Astrocyte (in vitro differentiated cells and primary cell): ENCODE data around the gene DIP2C. TPM values are rescaled to one million over a fixed set of nuclear protein-coding genes. Genes with fewer than 3 reads are reported as not detected.

ENCODE experiments used
- DNase-seq: peaks from one replicate; pipeline ENCODE4 v3.0.0-alpha.2; 2010; ENCODE audit warnings: low read depth
- FAIRE-seq: peaks from 2 replicates; lab custom pipeline; 2011; peaks lifted over from hg19 to GRCh38; lab: Jason Lieb, UNC
- H2AFZ ChIP-seq: 2 replicates; pipeline ENCODE4 v1.6.0; 2012; ENCODE audit warnings: low read depth, low read length, inconsistent platforms
- H3K27ac ChIP-seq: 2 replicates; pipeline ENCODE4 v1.5.1; 2011; ENCODE audit warnings: low read depth, low read length, inconsistent platforms
- H3K27me3 ChIP-seq: 2 replicates; pipeline ENCODE4 v1.6.0; 2011; ENCODE audit warnings: low read length, inconsistent platforms; ENCODE audit not compliant: insufficient read depth
- H3K36me3 ChIP-seq: 2 replicates; pipeline ENCODE4 v1.5.1; 2011; ENCODE audit warnings: low read length, inconsistent platforms; ENCODE audit not compliant: insufficient read depth
- H3K4me1 ChIP-seq: 2 replicates; pipeline ENCODE4 v1.5.1; 2011; ENCODE audit warnings: low read length, inconsistent platforms; ENCODE audit not compliant: insufficient read depth
- H3K4me2 ChIP-seq: 2 replicates; pipeline ENCODE4 v1.6.0; 2012; ENCODE audit warnings: low read length, inconsistent platforms
- H3K4me3 ChIP-seq: 2 replicates; pipeline ENCODE4 v1.5.1; 2011; ENCODE audit warnings: low read depth, mild to moderate bottlenecking, low read length, inconsistent platforms; ENCODE audit not compliant: insufficient read depth
- H3K79me2 ChIP-seq: 2 replicates; pipeline ENCODE4 v1.6.0; 2012; ENCODE audit warnings: mild to moderate bottlenecking, low read length, inconsistent platforms; ENCODE audit not compliant: insufficient read depth
- H3K9ac ChIP-seq: 2 replicates; pipeline ENCODE4 v1.6.0; 2012; ENCODE audit warnings: mild to moderate bottlenecking, low read length, inconsistent platforms
- H3K9me3 ChIP-seq: 2 replicates; pipeline ENCODE4 v1.5.1; 2012; ENCODE audit warnings: low read depth, mild to moderate bottlenecking, low read length, inconsistent platforms; ENCODE audit not compliant: insufficient read depth
- H4K20me1 ChIP-seq: 2 replicates; pipeline ENCODE4 v1.6.0; 2012; ENCODE audit warnings: low read length, inconsistent platforms; ENCODE audit not compliant: insufficient read depth
- H3K27ac Mint-ChIP-seq: one replicate; pipeline ENCODE4 v1.8.0; 2021; ENCODE audit warnings: mild to moderate bottlenecking, mixed read lengths; ENCODE audit not compliant: unreplicated experiment
- H3K27me3 Mint-ChIP-seq: one replicate; pipeline ENCODE4 v1.8.0; 2021; ENCODE audit warnings: low read depth, mixed read lengths; ENCODE audit not compliant: unreplicated experiment
- H3K36me3 Mint-ChIP-seq: one replicate; pipeline ENCODE4 v1.8.0; 2021; ENCODE audit warnings: low read depth, mixed read lengths; ENCODE audit not compliant: unreplicated experiment
- H3K4me1 Mint-ChIP-seq: one replicate; pipeline ENCODE4 v1.8.0; 2021; ENCODE audit warnings: low read depth, mixed read lengths; ENCODE audit not compliant: unreplicated experiment
- H3K4me3 Mint-ChIP-seq: one replicate; pipeline ENCODE4 v1.8.0; 2021; ENCODE audit warnings: mild to moderate bottlenecking, moderate library complexity, mixed read lengths; ENCODE audit not compliant: unreplicated experiment
- H3K9me3 Mint-ChIP-seq: one replicate; pipeline ENCODE4 v1.8.0; 2021; ENCODE audit warnings: mild to moderate bottlenecking, mixed read lengths; ENCODE audit not compliant: unreplicated experiment
- CTCF ChIP-seq: IDR thresholded peaks from 2 replicates; pipeline ENCODE4 v1.5.1; 2011; ENCODE audit warnings: low read depth, mild to moderate bottlenecking, inconsistent platforms, low read length, moderate library complexity; ENCODE audit not compliant: insufficient read depth
- EZH2 ChIP-seq: IDR thresholded peaks from 2 replicates; pipeline ENCODE4 v1.6.1; 2012; ENCODE audit warnings: mild to moderate bottlenecking, low read length, inconsistent platforms; ENCODE audit not compliant: insufficient read depth
- total RNA-seq: library from RNA; stranded (reverse); gene quantifications from 2 replicates; pipeline ENCODE4 v1.2.1, GENCODE V29; 2021

DIP2C gene
- total RNA-seq, 1 donor from 2014 or later, result 27.3 TPM

GRCh38 chr10:548238-548901, 141.1 kb downstream of the DIP2C start:
- no peak for TF ChIP-seq EZH2
- Histone ChIP-seq H3K9me3 (no peaks in the 10 kb centered on the region), H3K27me3 (no peaks in the 10 kb centered on the region), H4K20me1 (peaks cover 87% of the 10 kb centered on the region), H3K4me1 (peaks cover 7% of the 10 kb centered on the region), H3K36me3 (no peaks in the 10 kb centered on the region), H3K4me2 (no peak overlapping the region), H3K79me2 (peaks cover 83% of the 10 kb centered on the region), H2AFZ (no peak overlapping the region), H3K9ac (no peak overlapping the region), H3K27ac (no peak overlapping the region), H3K4me3 (no peak overlapping the region)
- H3K4me1 Mint-ChIP-seq, result peaks cover 39% of the 10 kb centered on the region
- peaks cover 6% of the 10 kb centered on the region for H3K36me3 Mint-ChIP-seq
- FAIRE-seq (no peak), DNase-seq (no peak)
- H3K27me3 Mint-ChIP-seq, result no peaks in the 10 kb centered on the region
- no peak overlapping the region for H3K4me3 Mint-ChIP-seq
- peaks cover 2% of the 10 kb centered on the region for H3K9me3 Mint-ChIP-seq
- no peak overlapping the region for H3K27ac Mint-ChIP-seq

GRCh38 chr10:547591-548081, 141.8 kb downstream of the DIP2C start:
- Histone ChIP-seq H3K79me2 (peaks cover 83% of the 10 kb centered on the region), H3K4me3 (no peak overlapping the region), H3K4me1 (peaks cover 7% of the 10 kb centered on the region), H2AFZ (no peak overlapping the region), H3K27me3 (no peaks in the 10 kb centered on the region), H3K9ac (no peak overlapping the region), H3K4me2 (no peak overlapping the region), H4K20me1 (peaks cover 87% of the 10 kb centered on the region), H3K27ac (no peak overlapping the region), H3K9me3 (no peaks in the 10 kb centered on the region), H3K36me3 (no peaks in the 10 kb centered on the region)
- Mint-ChIP-seq H3K4me3 (no peak overlapping the region), H3K4me1 (peaks cover 34% of the 10 kb centered on the region), H3K27ac (no peak overlapping the region), H3K36me3 (peaks cover 6% of the 10 kb centered on the region), H3K27me3 (no peaks in the 10 kb centered on the region), H3K9me3 (peaks cover 2% of the 10 kb centered on the region)
- DNase-seq, result no peak
- TF ChIP-seq CTCF, result no peak
- no peak for TF ChIP-seq EZH2
- FAIRE-seq, result no peak

GRCh38 chr10:546971-547590, 142.4 kb downstream of the DIP2C start:
- Mint-ChIP-seq H3K27ac (peak overlapping the region; percentile 34), H3K4me1 (peaks cover 36% of the 10 kb centered on the region), H3K9me3 (peaks cover 2% of the 10 kb centered on the region), H3K4me3 (no peak overlapping the region), H3K27me3 (no peaks in the 10 kb centered on the region), H3K36me3 (peaks cover 8% of the 10 kb centered on the region)
- Histone ChIP-seq H3K4me3 (no peak overlapping the region), H3K27ac (no peak overlapping the region), H3K36me3 (no peaks in the 10 kb centered on the region), H3K4me2 (peak overlapping the region; percentile 47), H3K9ac (no peak overlapping the region), H3K4me1 (peaks cover 7% of the 10 kb centered on the region), H3K79me2 (peaks cover 82% of the 10 kb centered on the region), H3K9me3 (no peaks in the 10 kb centered on the region), H3K27me3 (no peaks in the 10 kb centered on the region), H2AFZ (no peak overlapping the region), H4K20me1 (peaks cover 91% of the 10 kb centered on the region)
- DNase-seq (no peak), FAIRE-seq (no peak)
- TF ChIP-seq EZH2 (no peak), CTCF (no peak)
